PC-3 (cell line): Measurements from ENCODE around the gene KDM4C.

Experiments
- CTCF ChIP-seq: fragments of 300-600 bp; sonication (generic); conservative IDR thresholded peaks from 2 replicates; pipeline ENCODE4 v1.5.1; 2017; ENCODE audit warnings: antibody characterized with exemption, low read depth, mild to moderate bottlenecking, low read length
- EZH2 ChIP-seq: fragments of 300-600 bp; sonication (generic); IDR thresholded peaks from one replicate; pipeline ENCODE4 v1.6.1; 2017; ENCODE audit warnings: antibody characterized with exemption, mild to moderate bottlenecking, low read length; ENCODE audit not compliant: unreplicated experiment
- EZH2phosphoT487 ChIP-seq: fragments of 300-600 bp; sonication (generic); IDR thresholded peaks from 2 replicates; pipeline ENCODE4 v1.6.1; 2018; ENCODE audit warnings: mild to moderate bottlenecking, antibody characterized with exemption, low read length, borderline replicate concordance

- no peak for TF ChIP-seq CTCF
- no peak for TF ChIP-seq EZH2
- no peak for TF ChIP-seq EZH2phosphoT487
These were observed 113.1 kb downstream of the KDM4C start for GRCh38 chr9:6870650-6871477.
